ENCODE measurements around the gene UBXN7. TPM values are rescaled to one million over a fixed set of nuclear protein-coding genes. Genes with fewer than 3 reads are reported as not detected.
A peak's percentile ranks its signal among the peaks of the same experiment; 100 is the strongest.
"Not testable (repeated sequence)": the region's sequence is repeated elsewhere in the genome, so short reads cannot be mapped to it uniquely, and the experiment has no call there.

The UBXN7 gene
- polyA plus RNA-seq, 4 donors = 2.4 to 27.8 (median 5.7) TPM

DNA sequence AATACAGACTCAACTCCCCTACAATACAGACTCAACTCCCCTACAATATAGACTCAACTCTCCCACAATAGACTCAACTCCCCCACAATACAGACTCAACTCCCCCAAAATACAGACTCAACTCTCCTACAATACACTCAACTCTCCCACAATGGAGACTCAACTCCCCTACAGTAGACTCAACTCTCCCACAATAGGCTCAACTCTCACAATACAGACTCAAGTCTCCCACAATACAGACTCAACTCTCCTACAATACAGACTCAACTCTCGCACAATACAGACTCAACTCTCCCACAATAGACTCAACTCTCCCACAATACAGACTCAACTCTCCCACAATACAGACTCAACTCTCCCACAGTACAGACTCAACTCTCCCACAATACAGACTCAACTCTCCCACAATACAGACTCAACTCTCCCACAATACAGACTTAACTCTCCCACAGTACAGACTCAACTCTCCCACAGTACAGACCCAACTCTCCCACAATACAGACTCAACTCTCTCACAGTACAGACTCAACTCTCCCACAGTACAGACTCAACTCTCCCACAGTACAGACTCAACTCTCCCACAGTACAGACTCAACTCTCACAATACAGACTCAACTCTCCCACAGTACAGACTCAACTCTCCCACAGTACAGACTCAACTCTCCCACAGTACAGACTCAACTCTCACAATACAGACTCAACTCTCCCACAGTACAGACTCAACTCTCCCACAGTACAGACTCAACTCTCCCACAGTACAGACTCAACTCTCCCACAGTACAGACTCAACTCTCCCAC is 30.7 kb upstream of the UBXN7 start:
- H3K9me3 ChIP-seq (ENCODE audit: control insufficient read depth in 2 of 2, insufficient read depth in 1 of 2, low read depth in 1 of 2, low read length in 1 of 2); H3K27me3 ChIP-seq (ENCODE audit: control insufficient read depth in 3 of 3, insufficient read depth in 3 of 3, low read length in 3 of 3); H3K27ac ChIP-seq (ENCODE audit: low read depth in 1 of 3, low read length in 2 of 3); H3K4me3 ChIP-seq (ENCODE audit: low read depth in 1 of 3, low read length in 3 of 3); DNase-seq; H3K4me1 ChIP-seq (ENCODE audit: control insufficient read depth in 3 of 3, insufficient read depth in 2 of 3, low read depth in 1 of 3, low read length in 2 of 3); FAIRE-seq; H3K36me3 ChIP-seq (ENCODE audit: control insufficient read depth in 3 of 3, insufficient read depth in 2 of 3, low read depth in 1 of 3, low read length in 3 of 3): not testable (repeated sequence)
- 80 to 94% (median 90%) methylated on average over 1 of the region's 1 CpG for WGBS, 3 donors

DNA sequence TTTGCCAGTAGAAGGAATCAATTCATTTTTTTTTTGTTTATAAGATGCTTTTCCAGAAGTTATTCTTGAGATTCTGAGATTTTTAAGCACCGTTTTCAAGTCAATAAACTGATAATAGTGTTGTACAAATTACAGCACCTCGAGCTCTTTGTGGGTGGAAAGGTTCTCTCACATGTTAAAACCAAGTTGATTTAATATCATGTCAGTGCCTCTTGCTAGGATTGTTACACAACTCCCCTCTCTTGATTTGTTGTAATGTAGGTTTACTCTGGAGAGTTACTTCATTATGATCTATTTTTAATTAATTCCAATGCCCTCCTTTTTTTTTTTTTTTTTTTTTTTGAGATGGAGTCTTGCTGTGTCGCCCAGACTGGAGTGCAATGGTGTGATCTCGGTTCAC is 25.8 kb upstream of the UBXN7 start:
- no peaks in the 10 kb centered on the region for H3K9me3 ChIP-seq (ENCODE audit: control insufficient read depth in 2 of 2, insufficient read depth in 1 of 2, low read depth in 1 of 2, low read length in 1 of 2)
- no peaks in the 10 kb centered on the region for H3K27me3 ChIP-seq (ENCODE audit: control insufficient read depth in 3 of 3, insufficient read depth in 3 of 3, low read length in 3 of 3)
- H3K27ac ChIP-seq (ENCODE audit: low read depth in 1 of 3, low read length in 2 of 3) = no peak overlapping the region
- H3K4me1 ChIP-seq (ENCODE audit: control insufficient read depth in 3 of 3, insufficient read depth in 2 of 3, low read depth in 1 of 3, low read length in 2 of 3) = no peaks in the 10 kb centered on the region
- FAIRE-seq (no peak), DNase-seq (no peak)
- 65 to 70% (median 65%) methylated on average over 4 of the region's 4 CpGs for WGBS, 3 donors
- no peak overlapping the region for H3K4me3 ChIP-seq (ENCODE audit: low read depth in 1 of 3, low read length in 3 of 3)
- no peaks in the 10 kb centered on the region for H3K36me3 ChIP-seq (ENCODE audit: control insufficient read depth in 3 of 3, insufficient read depth in 2 of 3, low read depth in 1 of 3, low read length in 3 of 3)

DNA sequence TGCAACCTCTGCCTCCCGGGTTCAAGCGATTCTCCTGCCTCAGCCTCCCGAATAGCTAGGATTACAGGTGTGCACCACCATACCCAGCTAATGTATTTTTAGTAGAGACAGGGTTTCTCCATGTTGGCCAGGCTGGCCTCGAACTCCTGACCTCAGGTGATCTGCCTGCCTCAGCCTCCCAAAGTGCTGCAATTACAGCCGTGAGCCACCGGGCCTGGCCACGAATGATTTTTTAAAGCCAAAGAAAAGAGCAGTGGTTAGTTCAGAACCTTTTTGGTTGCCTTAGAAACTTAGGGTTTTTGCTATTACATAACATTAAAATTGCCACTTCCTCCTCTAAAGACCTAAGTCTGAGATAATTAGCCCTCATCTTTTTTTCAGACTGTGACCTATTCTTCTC is 25.2 kb upstream of the UBXN7 start:
- peak in 1 of 2 donors; percentile 2 for DNase-seq
- not testable (repeated sequence) for H3K36me3 ChIP-seq (ENCODE audit: control insufficient read depth in 3 of 3, insufficient read depth in 2 of 3, low read depth in 1 of 3, low read length in 3 of 3); H3K27me3 ChIP-seq (ENCODE audit: control insufficient read depth in 3 of 3, insufficient read depth in 3 of 3, low read length in 3 of 3); H3K4me1 ChIP-seq (ENCODE audit: control insufficient read depth in 3 of 3, insufficient read depth in 2 of 3, low read depth in 1 of 3, low read length in 2 of 3); H3K9me3 ChIP-seq (ENCODE audit: control insufficient read depth in 2 of 2, insufficient read depth in 1 of 2, low read depth in 1 of 2, low read length in 1 of 2); FAIRE-seq; H3K4me3 ChIP-seq (ENCODE audit: low read depth in 1 of 3, low read length in 3 of 3); H3K27ac ChIP-seq (ENCODE audit: low read depth in 1 of 3, low read length in 2 of 3)
- 71 to 80% (median 80%) methylated on average over 7 of the region's 7 CpGs for WGBS, 3 donors

DNA sequence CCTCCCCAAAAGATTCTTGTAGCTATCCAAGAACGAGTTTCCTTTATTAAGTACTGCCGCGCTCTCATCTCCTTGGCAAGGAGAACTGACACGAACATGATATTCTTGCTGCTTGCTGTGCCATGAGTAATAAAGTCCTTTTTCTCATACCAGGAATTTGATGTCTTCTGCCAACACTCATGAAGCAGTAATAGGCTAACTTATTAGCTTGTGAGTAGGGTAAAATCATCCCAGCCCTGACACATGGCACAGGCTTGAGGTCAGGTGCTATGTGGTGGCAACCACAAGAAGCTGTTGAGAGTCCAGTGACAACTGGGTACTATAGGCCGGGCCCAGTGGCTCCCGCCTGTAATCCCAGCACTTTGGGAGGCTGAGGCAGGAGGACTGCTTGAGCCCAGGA is 22.7 kb upstream of the UBXN7 start:
- no peak overlapping the region for H3K27ac ChIP-seq (ENCODE audit: low read depth in 1 of 3, low read length in 2 of 3)
- WGBS, 3 donors = 90 to 92% (median 92%) methylated on average over 6 of the region's 6 CpGs
- FAIRE-seq = no peak

GRCh38 chr3:196445391-196445790 is 13.2 kb upstream of the UBXN7 start:
- not testable (repeated sequence) for H3K36me3 ChIP-seq (ENCODE audit: control insufficient read depth in 3 of 3, insufficient read depth in 2 of 3, low read depth in 1 of 3, low read length in 3 of 3); H3K27ac ChIP-seq (ENCODE audit: low read depth in 1 of 3, low read length in 2 of 3); DNase-seq; H3K4me1 ChIP-seq (ENCODE audit: control insufficient read depth in 3 of 3, insufficient read depth in 2 of 3, low read depth in 1 of 3, low read length in 2 of 3); H3K9me3 ChIP-seq (ENCODE audit: control insufficient read depth in 2 of 2, insufficient read depth in 1 of 2, low read depth in 1 of 2, low read length in 1 of 2); H3K27me3 ChIP-seq (ENCODE audit: control insufficient read depth in 3 of 3, insufficient read depth in 3 of 3, low read length in 3 of 3); FAIRE-seq; H3K4me3 ChIP-seq (ENCODE audit: low read depth in 1 of 3, low read length in 3 of 3)
- WGBS, 3 donors = 92 to 97% (median 93%) methylated on average over 7 of the region's 7 CpGs

More for the DNA sequence above, 22.7 kb upstream of the UBXN7 start:
- H3K4me3 ChIP-seq (ENCODE audit: low read depth in 1 of 3, low read length in 3 of 3) = no peak overlapping the region
- H3K9me3 ChIP-seq (ENCODE audit: control insufficient read depth in 2 of 2, insufficient read depth in 1 of 2, low read depth in 1 of 2, low read length in 1 of 2) = no peaks in the 10 kb centered on the region
- no peaks in the 10 kb centered on the region for H3K36me3 ChIP-seq (ENCODE audit: control insufficient read depth in 3 of 3, insufficient read depth in 2 of 3, low read depth in 1 of 3, low read length in 3 of 3)
- H3K4me1 ChIP-seq (ENCODE audit: control insufficient read depth in 3 of 3, insufficient read depth in 2 of 3, low read depth in 1 of 3, low read length in 2 of 3) = no peaks in the 10 kb centered on the region
- DNase-seq = no peak
- H3K27me3 ChIP-seq (ENCODE audit: control insufficient read depth in 3 of 3, insufficient read depth in 3 of 3, low read length in 3 of 3) = no peaks in the 10 kb centered on the region

- no peak for FAIRE-seq
- WGBS, 3 donors = 30 to 67% (median 43%) methylated on average over 1 to 2 of the region's 2 CpGs
- no peaks in the 10 kb centered on the region for H3K4me1 ChIP-seq (ENCODE audit: control insufficient read depth in 3 of 3, insufficient read depth in 2 of 3, low read depth in 1 of 3, low read length in 2 of 3)
These were observed 12.3 kb upstream of the UBXN7 start for GRCh38 chr3:196444500-196444894.

DNA sequence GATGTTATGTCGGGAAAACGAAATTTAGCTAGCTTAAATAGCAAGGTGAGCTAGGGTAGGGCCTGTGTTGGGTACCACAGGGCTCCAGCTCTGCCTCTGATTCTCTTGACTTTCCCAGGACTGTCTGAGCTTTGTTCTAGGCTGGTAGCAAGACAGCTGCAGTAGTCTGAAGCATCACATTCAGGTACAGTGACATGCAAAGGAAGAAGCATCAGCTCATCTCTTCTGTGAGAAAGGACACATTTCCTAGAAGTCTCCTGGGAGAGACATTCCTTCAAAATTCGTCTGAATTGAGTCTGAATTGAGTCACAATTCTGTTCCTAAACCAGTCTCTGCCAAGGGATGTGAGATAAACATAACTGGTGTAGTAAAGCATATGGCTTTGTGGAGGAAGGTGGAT is 8.5 kb upstream of the UBXN7 start:
- Histone ChIP-seq H3K27ac (ENCODE audit: low read depth in 1 of 3, low read length in 2 of 3) (no peak overlapping the region), H3K9me3 (ENCODE audit: control insufficient read depth in 2 of 2, insufficient read depth in 1 of 2, low read depth in 1 of 2, low read length in 1 of 2) (no peaks in the 10 kb centered on the region), H3K4me3 (ENCODE audit: low read depth in 1 of 3, low read length in 3 of 3) (no peak overlapping the region), H3K4me1 (ENCODE audit: control insufficient read depth in 3 of 3, insufficient read depth in 2 of 3, low read depth in 1 of 3, low read length in 2 of 3) (no peaks in the 10 kb centered on the region), H3K27me3 (ENCODE audit: control insufficient read depth in 3 of 3, insufficient read depth in 3 of 3, low read length in 3 of 3) (no peaks in the 10 kb centered on the region), H3K36me3 (ENCODE audit: control insufficient read depth in 3 of 3, insufficient read depth in 2 of 3, low read depth in 1 of 3, low read length in 3 of 3) (no peaks in the 10 kb centered on the region)
- DNase-seq = no peak
- 61 to 63% (median 62%) methylated on average over 3 of the region's 3 CpGs for WGBS, 3 donors
- FAIRE-seq = no peak

More at GRCh38 chr3:196444500-196444894, 12.3 kb upstream of the UBXN7 start:
- Histone ChIP-seq H3K27ac (ENCODE audit: low read depth in 1 of 3, low read length in 2 of 3) (no peak overlapping the region), H3K4me3 (ENCODE audit: low read depth in 1 of 3, low read length in 3 of 3) (no peak overlapping the region), H3K9me3 (ENCODE audit: control insufficient read depth in 2 of 2, insufficient read depth in 1 of 2, low read depth in 1 of 2, low read length in 1 of 2) (no peaks in the 10 kb centered on the region), H3K36me3 (ENCODE audit: control insufficient read depth in 3 of 3, insufficient read depth in 2 of 3, low read depth in 1 of 3, low read length in 3 of 3) (no peaks in the 10 kb centered on the region), H3K27me3 (ENCODE audit: control insufficient read depth in 3 of 3, insufficient read depth in 3 of 3, low read length in 3 of 3) (no peaks in the 10 kb centered on the region)
- no peak for DNase-seq

GRCh38 chr3:196440041-196440537 is 7.9 kb upstream of the UBXN7 start:
- no peaks in the 10 kb centered on the region for H3K27me3 ChIP-seq (ENCODE audit: control insufficient read depth in 3 of 3, insufficient read depth in 3 of 3, low read length in 3 of 3)
- WGBS, 3 donors = 78 to 88% (median 87%) methylated on average over 6 of the region's 6 CpGs
- no peaks in the 10 kb centered on the region for H3K9me3 ChIP-seq (ENCODE audit: control insufficient read depth in 2 of 2, insufficient read depth in 1 of 2, low read depth in 1 of 2, low read length in 1 of 2)
- DNase-seq = no peak
- no peak overlapping the region for H3K27ac ChIP-seq (ENCODE audit: low read depth in 1 of 3, low read length in 2 of 3)
- no peaks in the 10 kb centered on the region for H3K36me3 ChIP-seq (ENCODE audit: control insufficient read depth in 3 of 3, insufficient read depth in 2 of 3, low read depth in 1 of 3, low read length in 3 of 3)
- no peak for FAIRE-seq
- no peaks in the 10 kb centered on the region for H3K4me1 ChIP-seq (ENCODE audit: control insufficient read depth in 3 of 3, insufficient read depth in 2 of 3, low read depth in 1 of 3, low read length in 2 of 3)
- no peak overlapping the region for H3K4me3 ChIP-seq (ENCODE audit: low read depth in 1 of 3, low read length in 3 of 3)
